Activated CD4-positive, CD25-positive, alpha-beta regulatory T cell treated with anti-CD3 and anti-CD28 coated beads, Interleukin-2, amount 50 U/mL, for 16 hours (primary cell): ENCODE data around the gene SMYD1.

ENCODE experiments used
- DNase-seq: peaks from one replicate; pipeline ENCODE4 v3.0.0-alpha.2; 2020; ENCODE audit warnings: low read depth, low spot score

Gene SMYD1

DNA sequence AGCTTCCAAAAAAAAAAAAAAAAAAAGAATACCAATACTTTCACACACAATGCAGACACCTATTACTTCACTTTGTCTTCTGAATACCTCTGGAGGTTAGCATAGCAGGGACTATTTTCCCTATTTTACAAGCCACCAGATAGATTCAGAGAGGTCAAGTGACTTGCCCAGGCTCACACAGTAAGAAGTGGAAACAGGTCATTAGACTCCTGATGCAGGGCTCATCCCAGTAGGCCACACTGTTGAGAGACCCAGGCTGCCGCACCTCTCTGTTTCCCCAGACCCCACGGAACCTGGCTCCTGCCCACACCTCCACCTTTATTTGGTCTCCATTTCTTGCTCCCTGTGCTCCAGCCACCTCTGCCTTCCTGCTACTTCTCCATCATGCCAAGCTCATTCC lies 19.4 kb downstream of the SMYD1 start:
- no peak for DNase-seq

DNA sequence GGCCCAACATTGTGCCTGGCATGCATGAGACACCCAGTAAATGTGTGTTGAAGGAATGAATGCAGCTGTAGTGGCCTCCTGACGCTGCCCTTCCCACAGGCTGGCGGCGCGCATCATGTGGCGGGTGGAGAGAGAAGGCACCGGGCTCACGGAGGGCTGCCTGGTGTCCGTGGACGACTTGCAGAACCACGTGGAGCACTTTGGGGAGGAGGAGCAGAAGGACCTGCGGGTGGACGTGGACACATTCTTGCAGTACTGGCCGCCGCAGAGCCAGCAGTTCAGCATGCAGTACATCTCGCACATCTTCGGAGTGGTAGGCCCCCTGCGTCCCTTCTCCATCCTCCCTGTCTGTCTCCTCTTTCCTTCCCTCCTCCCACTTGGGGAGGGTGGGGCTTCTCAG lies 20.1 kb downstream of the SMYD1 start:
- DNase-seq: no peak

DNA sequence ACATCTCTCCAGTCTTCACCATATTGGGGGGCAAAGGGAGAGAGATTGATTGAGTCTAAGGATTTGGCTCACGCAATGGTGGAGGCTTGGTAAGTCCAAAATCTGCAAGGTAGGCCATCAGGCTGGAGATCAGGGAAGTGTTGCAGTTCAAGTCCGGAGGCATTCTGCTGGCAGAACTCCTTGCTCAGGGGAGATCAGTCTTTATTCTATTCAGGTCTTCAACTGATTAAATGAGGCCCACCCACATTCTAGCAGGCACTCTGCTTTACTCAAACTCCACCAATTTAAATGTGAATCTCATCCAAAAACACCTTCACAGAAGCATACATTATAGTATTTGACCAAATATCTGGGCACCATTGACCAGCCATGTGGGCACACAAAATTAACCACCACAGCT lies 21.4 kb downstream of the SMYD1 start:
- DNase-seq: no peak

DNA sequence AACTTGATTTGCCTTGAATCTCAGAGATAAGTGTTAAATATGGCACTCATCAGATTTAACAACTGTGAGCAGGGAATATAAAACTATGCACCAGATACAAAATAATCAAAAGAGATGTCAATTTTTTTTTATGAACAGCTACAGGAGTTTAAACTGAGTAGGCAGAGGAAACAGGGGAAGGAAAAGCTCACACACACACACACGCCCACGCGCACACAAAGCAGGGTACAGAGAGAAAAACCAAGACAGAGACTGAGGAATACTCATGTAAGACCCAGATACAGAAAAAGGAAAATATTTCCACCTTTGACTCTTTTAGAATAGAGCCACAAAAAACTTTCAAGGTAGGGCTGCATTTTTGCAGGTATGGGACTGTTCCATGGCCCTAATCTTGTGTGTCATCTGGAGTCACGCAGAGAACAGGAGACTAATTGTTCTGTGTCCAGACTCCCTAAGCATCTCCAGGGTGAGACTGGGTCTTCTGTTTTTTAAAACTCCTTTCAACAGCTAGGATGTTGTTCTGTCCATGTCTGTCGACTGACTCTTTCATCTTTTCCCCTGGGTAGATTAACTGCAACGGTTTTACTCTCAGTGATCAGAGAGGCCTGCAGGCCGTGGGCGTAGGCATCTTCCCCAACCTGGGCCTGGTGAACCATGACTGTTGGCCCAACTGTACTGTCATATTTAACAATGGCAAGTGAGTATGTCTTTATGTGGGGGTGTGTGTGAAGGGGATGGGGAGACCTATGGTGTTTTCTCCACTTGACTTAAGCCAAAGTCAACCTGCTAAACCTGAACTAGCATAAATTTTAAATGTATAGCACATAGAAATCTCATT lies 23.0 kb downstream of the SMYD1 start:
- no peak for DNase-seq

DNA sequence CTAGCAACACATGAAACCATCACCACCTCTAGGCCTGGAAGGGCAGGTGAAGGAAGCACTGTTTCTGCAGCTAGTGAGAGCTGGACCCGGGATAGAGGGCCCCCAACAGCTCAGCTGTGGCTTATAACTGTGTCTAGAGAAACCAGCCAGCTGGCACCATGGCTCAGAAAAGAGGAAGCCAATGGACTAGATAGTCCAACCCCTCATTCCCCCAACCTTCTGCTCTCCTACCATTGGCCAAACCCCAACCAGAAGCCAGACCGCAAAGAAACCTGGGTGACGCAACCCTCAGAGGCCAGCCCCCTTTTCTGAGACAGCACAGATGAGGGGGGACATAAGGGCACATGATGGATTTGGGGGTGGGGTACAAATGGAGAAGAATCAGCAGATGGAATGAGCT lies 24.3 kb downstream of the SMYD1 start:
- no peak for DNase-seq

DNA sequence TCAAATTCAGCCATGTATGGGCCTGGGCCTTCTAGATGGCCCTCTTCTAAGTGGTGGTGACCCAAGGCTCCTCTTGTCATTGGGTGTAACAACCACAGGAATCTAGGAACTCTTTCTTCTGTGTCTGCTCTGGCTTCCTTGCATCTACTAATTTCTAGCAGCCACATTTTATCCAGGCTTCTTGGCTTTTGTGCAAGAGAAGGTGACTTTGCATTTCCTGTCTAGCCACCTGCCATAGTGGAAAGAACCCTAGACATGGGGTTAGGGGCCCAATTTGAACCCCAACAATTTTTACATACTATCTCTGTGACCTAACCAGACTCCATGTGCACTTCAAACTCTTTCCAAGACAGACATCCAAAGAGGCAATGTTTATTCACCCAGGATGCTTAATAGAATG lies 25.1 kb downstream of the SMYD1 start:
- DNase-seq: no peak

DNA sequence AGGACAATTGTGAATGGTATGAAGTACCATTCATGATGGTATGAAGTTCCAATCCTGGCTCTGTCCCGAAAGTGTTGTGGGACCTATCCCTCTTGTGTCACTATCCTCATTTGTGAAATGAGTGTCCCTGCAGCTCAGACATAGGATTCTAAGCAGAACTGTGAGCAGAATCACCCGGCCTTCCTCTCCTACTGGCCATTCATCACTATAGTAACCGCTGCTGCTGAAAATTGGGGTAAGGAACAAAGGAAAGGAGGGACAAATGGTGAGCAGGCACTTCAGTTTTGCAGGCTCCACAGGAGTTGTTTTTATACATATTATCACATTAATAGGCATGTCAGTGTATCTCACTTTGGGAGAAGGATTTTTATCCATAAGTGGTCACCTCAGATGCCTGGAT lies 27.4 kb downstream of the SMYD1 start:
- no peak for DNase-seq

DNA sequence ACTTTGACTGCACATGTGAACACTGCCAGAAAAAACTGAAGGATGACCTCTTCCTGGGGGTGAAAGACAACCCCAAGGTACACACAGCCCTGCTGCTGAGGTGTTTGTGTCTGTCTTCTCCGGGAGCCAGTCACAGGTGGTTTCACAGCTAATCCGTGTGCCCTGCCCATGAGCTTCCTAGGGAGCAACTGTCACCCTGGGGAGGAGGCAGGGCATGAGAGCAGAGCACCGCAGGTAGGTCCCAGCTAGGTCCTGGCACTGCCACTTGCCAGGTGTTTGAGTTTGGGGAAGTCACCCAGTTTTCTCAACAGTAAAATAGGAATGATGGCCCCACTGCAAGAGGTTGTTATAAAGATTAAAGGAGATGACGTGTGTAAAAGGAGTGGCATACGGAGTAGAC lies 29.1 kb downstream of the SMYD1 start:
- DNase-seq: no peak

DNA sequence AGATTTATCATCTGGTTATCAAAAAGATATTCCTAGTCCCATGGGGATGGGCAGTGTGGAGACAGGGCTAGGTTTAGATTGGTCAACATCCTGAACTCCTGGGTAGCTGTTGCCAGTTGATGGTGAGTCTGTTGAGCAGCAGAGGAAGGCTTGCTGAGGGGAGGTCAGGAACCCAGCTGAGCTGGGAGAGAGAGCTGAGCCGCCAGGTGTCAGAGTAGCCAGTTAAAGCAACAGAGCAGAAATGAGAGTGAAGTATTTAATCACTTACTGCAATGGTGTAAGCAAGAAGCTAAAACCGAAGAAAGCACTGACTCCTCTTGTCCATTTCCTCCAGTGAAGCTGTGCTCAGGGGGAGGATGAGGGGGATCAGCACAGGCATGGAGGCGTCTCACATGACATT lies 29.6 kb downstream of the SMYD1 start:
- no peak for DNase-seq

DNA sequence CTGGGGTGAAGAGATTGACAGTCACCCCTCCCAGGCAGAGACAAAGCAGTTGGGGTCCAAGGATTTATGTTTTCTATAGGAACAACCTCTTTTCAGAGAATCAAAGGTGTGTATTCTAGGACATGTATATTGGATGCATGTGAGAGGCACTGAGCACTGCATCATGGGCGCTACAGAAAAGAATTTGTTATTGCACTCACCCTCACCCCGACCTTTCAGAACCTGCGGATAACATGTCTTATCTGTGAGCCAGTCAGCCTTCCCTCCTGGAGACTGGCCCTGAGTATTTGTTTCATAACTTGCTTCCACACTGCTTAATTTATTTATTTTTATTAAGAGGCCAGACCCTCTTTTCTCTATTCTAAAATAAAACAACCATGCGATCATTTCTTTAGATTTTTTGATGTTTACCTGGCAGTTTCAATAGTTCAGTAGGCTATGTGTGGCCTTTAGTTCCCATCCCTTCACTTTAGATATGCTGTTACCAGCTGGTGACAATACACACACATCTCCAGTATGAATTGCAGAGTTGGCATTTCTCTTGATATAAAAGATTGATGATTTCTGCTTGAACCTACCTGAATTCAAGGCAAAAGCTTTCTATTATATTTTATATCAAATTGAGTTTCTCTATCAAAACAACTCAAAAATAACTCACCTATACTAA lies 30.4 kb downstream of the SMYD1 start:
- no peak for DNase-seq

DNA sequence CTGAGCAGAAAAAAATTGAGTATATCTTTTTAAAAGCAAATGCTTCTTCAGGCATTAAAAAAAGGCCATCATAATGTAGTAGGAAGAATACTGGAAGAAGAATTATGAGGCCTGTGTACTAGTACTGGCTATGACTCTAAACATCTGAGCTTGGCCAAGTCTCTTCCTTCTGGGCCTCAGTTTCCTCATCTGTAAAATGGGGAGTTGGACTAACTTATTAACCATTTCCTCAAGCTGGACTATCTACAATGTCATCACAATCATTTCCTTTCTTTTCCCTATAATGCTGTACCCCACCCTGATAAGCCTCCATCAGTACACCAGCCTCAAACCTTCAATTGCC lies 30.9 kb downstream of the SMYD1 start:
- DNase-seq: no peak

DNA sequence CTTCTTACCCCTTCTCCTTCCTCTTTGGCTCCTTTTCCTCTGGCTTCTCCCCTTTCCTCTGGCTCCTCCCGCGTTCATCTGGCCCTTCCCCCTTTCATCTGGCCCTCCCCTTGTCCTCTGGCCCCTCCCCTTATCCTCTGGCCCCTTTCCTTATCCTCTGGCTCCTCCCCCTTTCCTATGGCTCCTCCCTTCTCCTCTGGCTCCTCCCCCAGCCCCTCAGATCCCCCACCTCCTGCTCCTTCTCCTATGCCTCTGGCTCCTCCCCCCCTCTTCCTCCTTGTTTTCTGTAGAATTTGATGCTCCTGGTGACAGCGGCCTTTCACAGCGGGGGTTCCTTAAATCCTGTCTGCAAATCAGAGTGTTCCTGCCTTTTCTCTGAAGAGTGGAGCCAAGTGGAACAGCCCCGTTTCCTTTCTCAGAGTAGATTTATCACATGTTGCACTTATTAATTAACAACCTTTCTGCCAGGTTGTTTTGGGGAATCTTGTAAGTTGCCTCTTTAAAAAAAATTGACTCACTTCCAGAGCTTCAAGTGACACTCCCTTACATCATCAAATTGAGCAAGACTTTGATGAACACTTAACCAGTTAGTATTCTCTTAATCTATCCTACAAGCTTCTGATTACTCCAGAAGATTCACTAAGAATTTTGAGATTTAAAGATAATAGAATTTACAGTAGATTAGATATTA lies 32.3 kb downstream of the SMYD1 start:
- no peak for DNase-seq

DNA sequence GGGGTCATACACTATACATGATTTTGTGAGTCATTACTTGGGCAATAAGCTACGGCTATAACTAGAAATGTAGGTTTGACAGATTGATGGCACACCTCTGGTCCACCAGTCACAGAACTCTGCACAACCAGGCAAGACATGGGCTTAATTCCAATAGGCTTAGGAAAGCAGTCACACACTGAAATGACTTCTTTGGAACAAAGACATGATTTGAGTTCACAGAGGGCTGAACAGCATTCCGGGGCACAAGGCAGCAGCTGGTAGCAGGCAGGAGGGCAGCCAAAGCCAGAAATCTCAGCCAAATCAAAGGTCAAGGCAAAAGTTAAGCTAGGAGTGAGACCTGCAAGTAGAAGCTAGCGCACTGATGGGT lies 32.8 kb downstream of the SMYD1 start:
- no peak for DNase-seq

DNA sequence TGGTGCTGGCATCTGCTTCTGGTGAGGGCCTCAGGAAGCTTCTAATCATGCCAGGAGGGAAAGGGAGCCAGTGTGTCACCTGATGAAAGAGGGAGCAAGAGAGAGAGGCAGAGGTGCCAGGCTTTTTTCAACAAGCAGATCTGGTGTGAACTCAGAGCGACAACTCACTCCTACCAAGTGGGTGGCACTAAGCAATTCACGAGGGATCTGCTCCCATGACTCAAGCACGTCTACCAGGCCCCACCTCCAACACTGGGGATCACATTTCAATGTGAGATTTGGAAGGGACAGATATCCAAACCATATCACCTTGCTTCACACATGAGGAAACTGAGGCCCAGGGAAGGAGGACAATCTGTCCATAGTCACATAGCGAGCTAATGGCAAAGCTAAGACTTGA lies 41.2 kb downstream of the SMYD1 start:
- DNase-seq: no peak

DNA sequence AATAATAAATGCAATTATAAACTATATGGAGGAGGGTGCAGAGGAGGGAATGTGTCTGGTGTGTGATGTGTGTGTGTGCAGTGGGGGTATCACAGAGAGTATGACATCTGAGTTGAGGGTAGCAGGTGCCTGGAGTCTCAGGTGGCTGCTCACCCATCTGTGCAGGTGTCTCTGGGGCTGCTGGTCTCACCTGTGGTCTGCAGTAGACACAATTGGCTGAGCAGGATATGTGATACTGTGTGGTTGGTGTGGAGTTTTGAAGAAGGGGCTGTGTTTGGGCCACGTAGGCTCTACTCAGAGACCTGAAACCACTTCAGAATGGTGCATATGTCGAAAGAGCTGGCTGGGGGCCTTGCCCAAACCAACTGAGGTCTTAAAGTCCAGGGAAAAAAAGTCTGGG lies 43.2 kb downstream of the SMYD1 start:
- no peak for DNase-seq

DNA sequence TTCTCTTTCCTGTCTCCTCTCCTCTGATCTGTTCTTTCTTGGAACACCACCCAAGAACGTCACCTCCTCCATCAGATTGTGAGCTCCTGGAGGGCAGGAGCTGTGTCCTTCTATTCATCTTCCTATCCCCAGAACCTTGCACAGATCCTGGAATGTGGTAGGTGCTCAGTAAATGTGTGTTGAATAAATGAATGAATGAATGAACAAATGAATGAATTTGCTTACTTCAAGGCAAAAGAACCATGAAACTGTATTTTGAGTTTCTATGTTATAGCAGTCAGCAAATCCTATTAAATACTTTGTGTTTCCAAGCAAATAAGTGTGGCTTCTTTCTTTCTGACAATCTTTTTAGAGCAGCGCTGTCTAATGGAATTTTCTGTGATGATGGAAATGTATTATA lies 45.4 kb downstream of the SMYD1 start:
- no peak for DNase-seq

DNA sequence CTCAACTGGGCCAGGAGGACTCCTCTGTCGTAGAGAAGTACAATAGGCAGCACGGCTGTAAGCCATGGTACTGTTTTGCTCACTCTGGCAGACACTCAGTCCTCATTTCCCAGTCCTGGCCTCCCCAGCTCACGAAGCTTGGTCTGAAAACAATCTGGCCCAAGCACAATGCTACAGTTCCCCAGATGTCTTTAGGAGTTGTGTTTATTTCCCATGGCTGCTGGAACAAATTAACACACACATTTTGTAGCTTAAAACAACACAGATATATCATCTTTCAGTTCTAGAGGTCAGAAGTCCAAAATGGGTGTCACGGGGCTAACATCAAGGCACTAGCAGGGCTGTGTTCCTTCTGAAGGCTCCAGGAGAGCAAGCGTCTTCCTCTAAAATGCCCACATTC lies 47.3 kb downstream of the SMYD1 start:
- no peak for DNase-seq

DNA sequence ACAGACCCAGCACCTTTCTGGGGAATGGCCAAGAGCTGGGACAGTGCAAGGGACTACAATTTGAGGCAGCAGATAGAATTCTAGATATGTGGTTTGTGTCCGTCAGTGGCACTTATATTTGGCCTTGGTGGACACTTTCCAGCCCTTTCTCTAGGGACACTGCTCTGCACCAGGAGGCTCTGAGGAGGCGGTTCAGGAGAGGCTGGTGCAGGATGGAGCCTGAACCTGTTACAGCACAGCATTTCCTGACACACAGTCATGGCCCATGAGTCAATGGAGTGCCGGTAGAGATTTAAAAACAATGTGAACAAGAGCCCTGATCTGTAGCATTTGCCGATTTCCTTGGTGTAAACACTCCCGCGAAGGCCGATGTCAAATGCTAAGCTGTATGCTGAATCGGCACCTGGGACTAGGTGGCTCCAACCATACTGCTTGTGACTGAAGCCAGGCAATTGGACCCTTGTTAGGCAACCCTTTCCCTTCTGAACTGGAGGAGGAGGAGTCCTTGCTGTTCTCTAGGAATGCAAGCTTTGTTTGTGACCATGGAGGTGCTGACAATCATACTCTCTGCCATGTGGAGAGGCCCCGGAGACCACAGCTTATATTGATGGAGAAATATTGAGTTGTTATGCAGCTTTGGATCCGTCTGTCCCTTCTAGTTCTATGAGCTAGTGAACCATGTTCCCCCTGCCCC lies 48.3 kb downstream of the SMYD1 start:
- no peak for DNase-seq

DNA sequence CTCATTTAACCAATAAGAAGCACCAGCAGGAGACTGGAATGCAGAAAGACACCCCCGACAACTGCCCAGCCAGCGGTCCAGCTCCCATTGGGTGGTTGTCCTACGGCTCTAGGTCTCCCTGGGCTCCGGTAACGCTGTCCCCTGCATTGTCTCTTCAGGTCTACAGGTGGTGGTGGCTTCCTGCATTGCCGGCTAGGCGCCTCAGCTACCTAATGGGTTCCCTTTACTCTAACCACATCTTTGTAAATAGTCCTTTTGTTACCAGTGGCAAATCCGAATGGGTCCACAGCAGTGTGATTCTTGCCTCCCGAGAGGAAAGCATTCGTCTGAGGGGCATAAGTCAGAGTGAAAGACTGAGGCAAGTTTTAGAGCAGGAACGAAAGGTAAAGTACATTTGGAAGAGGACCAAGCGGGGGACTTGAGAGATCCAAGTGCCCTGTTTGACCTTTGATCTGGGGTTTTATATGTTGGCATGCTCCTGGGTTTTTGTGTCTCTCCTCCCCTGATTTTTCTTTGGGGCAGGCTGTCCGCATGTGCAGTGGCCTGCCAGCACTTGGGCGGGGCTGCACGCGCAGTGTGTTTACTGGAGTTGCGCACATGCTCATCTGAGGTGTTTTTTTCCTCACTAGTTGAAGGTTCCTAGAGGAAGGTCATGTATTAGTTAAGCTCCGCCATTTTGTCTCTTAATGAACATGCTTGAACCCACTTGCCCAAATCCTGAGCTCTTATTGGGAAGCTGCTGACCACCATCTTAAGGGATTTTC lies 49.2 kb downstream of the SMYD1 start:
- DNase-seq: no peak

DNA sequence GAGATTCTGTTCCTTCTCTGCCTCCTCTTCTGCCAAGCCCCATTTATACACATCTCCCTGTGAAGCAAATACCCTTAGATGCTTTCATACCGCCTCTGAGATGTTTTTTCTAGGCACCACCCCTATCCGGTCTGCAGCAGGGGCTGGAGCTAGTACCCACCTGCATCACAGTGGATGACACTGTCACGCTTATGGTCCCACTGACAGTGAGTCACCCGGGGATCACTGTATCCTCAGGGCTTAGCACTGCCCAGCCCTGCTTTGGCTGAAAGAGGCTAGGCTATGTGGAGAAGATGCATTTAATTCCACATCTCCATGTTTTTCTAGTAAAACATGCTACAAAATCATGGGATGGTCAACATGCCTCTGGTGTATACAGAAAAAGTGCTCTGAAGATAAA lies 50.3 kb downstream of the SMYD1 start:
- DNase-seq: no peak

DNA sequence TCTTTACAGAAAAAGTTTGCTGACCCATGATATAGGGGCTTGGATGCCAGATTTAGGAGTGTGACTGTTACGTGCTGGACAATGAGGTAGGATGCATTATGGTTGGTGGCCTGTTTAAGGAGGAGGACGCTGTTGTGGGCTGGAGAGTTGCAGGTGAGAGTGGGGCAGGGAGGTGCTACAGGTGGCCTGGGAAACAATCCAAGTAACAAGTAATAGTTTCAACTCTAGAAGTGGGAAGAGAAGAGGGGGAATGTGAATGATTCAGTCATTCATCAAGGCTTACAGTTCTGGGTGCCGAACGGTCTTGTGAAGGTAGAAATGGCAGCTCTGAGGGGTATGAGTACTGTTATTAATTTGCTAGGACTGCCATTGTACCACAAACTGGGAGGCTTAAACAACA lies 54.1 kb downstream of the SMYD1 start:
- DNase-seq: no peak
